IPS-15b (cell line): ENCODE results near the gene ABTB1.
"Not testable (repeated sequence)": the region's sequence is repeated elsewhere in the genome, so short reads cannot be mapped to it uniquely, and the experiment has no call there.

Source experiments
- H3K27me3 ChIP-seq: one replicate; pipeline ENCODE4 v1.6.1; 2013; ENCODE audit warnings: low read length; ENCODE audit not compliant: control insufficient read depth, insufficient read depth
- H3K36me3 ChIP-seq: one replicate; pipeline ENCODE4 v1.6.1; 2013; ENCODE audit warnings: low read length; ENCODE audit not compliant: control insufficient read depth, insufficient read depth
- H3K4me1 ChIP-seq: one replicate; pipeline ENCODE4 v1.6.1; 2013; ENCODE audit warnings: mild to moderate bottlenecking, low read length; ENCODE audit not compliant: control insufficient read depth, insufficient read depth
- H3K4me3 ChIP-seq: one replicate; pipeline ENCODE4 v1.5.1; 2013; ENCODE audit warnings: low read depth, low read length
- H3K9ac ChIP-seq: one replicate; pipeline ENCODE4 v1.6.1; 2013; ENCODE audit warnings: low read depth, mild to moderate bottlenecking, low read length
- H3K9me3 ChIP-seq: one replicate; pipeline ENCODE4 v1.6.1; 2013; ENCODE audit warnings: mild to moderate bottlenecking, low read length; ENCODE audit not compliant: control insufficient read depth, insufficient read depth

ABTB1 gene

GRCh38 chr3:127652246-127652995 is 20.3 kb upstream of the ABTB1 start:
- Histone ChIP-seq H3K9me3 (no peaks in the 10 kb centered on the region), H3K9ac (no peak overlapping the region), H3K27me3 (no peaks in the 10 kb centered on the region), H3K36me3 (no peaks in the 10 kb centered on the region), H3K4me3 (no peak overlapping the region), H3K4me1 (no peaks in the 10 kb centered on the region)

- Histone ChIP-seq H3K9me3 (no peaks in the 10 kb centered on the region), H3K9ac (no peak overlapping the region), H3K27me3 (no peaks in the 10 kb centered on the region), H3K4me1 (no peaks in the 10 kb centered on the region), H3K36me3 (no peaks in the 10 kb centered on the region), H3K4me3 (no peak overlapping the region)
These were observed 18.4 kb upstream of the ABTB1 start for GRCh38 chr3:127654374-127654773.

GRCh38 chr3:127654993-127655392 is 17.8 kb upstream of the ABTB1 start:
- H3K27me3 ChIP-seq, H3K9me3 ChIP-seq, H3K36me3 ChIP-seq, H3K4me3 ChIP-seq, H3K4me1 ChIP-seq, H3K9ac ChIP-seq: not testable (repeated sequence)

GRCh38 chr3:127655641-127656040 is 17.1 kb upstream of the ABTB1 start:
- Histone ChIP-seq H3K4me3 (no peak overlapping the region), H3K27me3 (no peaks in the 10 kb centered on the region), H3K4me1 (no peaks in the 10 kb centered on the region), H3K9ac (no peak overlapping the region), H3K9me3 (no peaks in the 10 kb centered on the region), H3K36me3 (peaks cover under 1% of the 10 kb centered on the region)

GRCh38 chr3:127656906-127657305 is 15.8 kb upstream of the ABTB1 start:
- no peak overlapping the region for H3K4me3 ChIP-seq
- no peaks in the 10 kb centered on the region for H3K27me3 ChIP-seq
- H3K9ac ChIP-seq, result no peak overlapping the region

GRCh38 chr3:127658234-127658633 is 14.5 kb upstream of the ABTB1 start:
- no peaks in the 10 kb centered on the region for H3K9me3 ChIP-seq
- H3K4me3 ChIP-seq, result no peak overlapping the region
- H3K4me1 ChIP-seq, result no peaks in the 10 kb centered on the region
- no peaks in the 10 kb centered on the region for H3K27me3 ChIP-seq
- H3K36me3 ChIP-seq, result peaks cover 6% of the 10 kb centered on the region
- no peak overlapping the region for H3K9ac ChIP-seq

More at GRCh38 chr3:127656906-127657305, 15.8 kb upstream of the ABTB1 start:
- Histone ChIP-seq H3K9me3 (no peaks in the 10 kb centered on the region), H3K4me1 (no peaks in the 10 kb centered on the region), H3K36me3 (peaks cover 6% of the 10 kb centered on the region)

GRCh38 chr3:127660621-127661251 is 12.0 kb upstream of the ABTB1 start:
- Histone ChIP-seq H3K36me3 (peaks cover 6% of the 10 kb centered on the region), H3K9me3 (no peaks in the 10 kb centered on the region), H3K4me3 (no peak overlapping the region), H3K4me1 (no peaks in the 10 kb centered on the region), H3K27me3 (no peaks in the 10 kb centered on the region), H3K9ac (no peak overlapping the region)

- peaks cover 6% of the 10 kb centered on the region for H3K36me3 ChIP-seq
- H3K9me3 ChIP-seq, result no peaks in the 10 kb centered on the region
- no peak overlapping the region for H3K9ac ChIP-seq
- no peaks in the 10 kb centered on the region for H3K4me1 ChIP-seq
- H3K4me3 ChIP-seq, result no peak overlapping the region
- H3K27me3 ChIP-seq, result no peaks in the 10 kb centered on the region
These were observed 11.2 kb upstream of the ABTB1 start for GRCh38 chr3:127661600-127661999.

GRCh38 chr3:127662001-127662469 is 10.7 kb upstream of the ABTB1 start:
- Histone ChIP-seq H3K4me1 (no peaks in the 10 kb centered on the region), H3K27me3 (no peaks in the 10 kb centered on the region), H3K4me3 (no peak overlapping the region), H3K36me3 (peaks cover 6% of the 10 kb centered on the region), H3K9ac (no peak overlapping the region), H3K9me3 (no peaks in the 10 kb centered on the region)

GRCh38 chr3:127663151-127663550 is 9.6 kb upstream of the ABTB1 start:
- Histone ChIP-seq H3K4me3 (no peak overlapping the region), H3K4me1 (no peaks in the 10 kb centered on the region), H3K27me3 (no peaks in the 10 kb centered on the region), H3K36me3 (peaks cover 8% of the 10 kb centered on the region), H3K9me3 (no peaks in the 10 kb centered on the region), H3K9ac (no peak overlapping the region)

GRCh38 chr3:127665165-127665564 is 7.6 kb upstream of the ABTB1 start:
- peaks cover 8% of the 10 kb centered on the region for H3K36me3 ChIP-seq
- H3K4me3 ChIP-seq, result no peak overlapping the region
- no peaks in the 10 kb centered on the region for H3K9me3 ChIP-seq
- H3K27me3 ChIP-seq, result no peaks in the 10 kb centered on the region
- no peaks in the 10 kb centered on the region for H3K4me1 ChIP-seq
- no peak overlapping the region for H3K9ac ChIP-seq

GRCh38 chr3:127665586-127665985 is 7.2 kb upstream of the ABTB1 start:
- Histone ChIP-seq H3K9me3 (no peaks in the 10 kb centered on the region), H3K4me1 (no peaks in the 10 kb centered on the region), H3K27me3 (no peaks in the 10 kb centered on the region), H3K36me3 (peaks cover 8% of the 10 kb centered on the region), H3K9ac (no peak overlapping the region), H3K4me3 (no peak overlapping the region)
